Measurements from ENCODE around the gene PDZD4. TPM values are rescaled to one million over a fixed set of nuclear protein-coding genes. Genes with fewer than 3 reads are reported as not detected.

Gene PDZD4
- total and polyA plus RNA-seq, 2 of the 4 experiments (the other 2 are of a cell fraction): under 0.01 to 0.38 TPM

- Histone ChIP-seq H4K20me1 (ENCODE audit: insufficient read depth, low read length) (no peaks in the 10 kb centered on the region), H3K23ac (ENCODE audit: low read depth, low read length) (no peak overlapping the region), H3K9me3 (ENCODE audit: control insufficient read depth, insufficient read depth, low read length) (no peaks in the 10 kb centered on the region; the same call in 1 of the 2 replicates), H2AK5ac (ENCODE audit: low read depth, low read length) (no peak overlapping the region), H2BK15ac (ENCODE audit: low read depth, low read length) (no peak overlapping the region), H3K36me3 (ENCODE audit: control insufficient read depth, insufficient read depth, low read length) (peaks cover 14% of the 10 kb centered on the region; the same call in 1 of the 2 replicates), H4K8ac (ENCODE audit: low read depth in 2 of 2, low read length in 2 of 2) (no peak overlapping the region), H3K56ac (ENCODE audit: extremely low read depth, insufficient read depth, low read length) (no peak overlapping the region), H2AFZ (replicated peaks; ENCODE audit: low read length, poor library complexity) (no peak overlapping the region), H3K4me1 (ENCODE audit: control insufficient read depth, insufficient read depth, low read length) (no peaks in the 10 kb centered on the region), H3K9ac (ENCODE audit: low read depth, low read length) (no peak overlapping the region), H2BK20ac (ENCODE audit: low read depth, low read length) (no peak overlapping the region), H3K4me3 (ENCODE audit: insufficient read depth, low read depth, low read length) (no peak overlapping the region), H2AK9ac (replicated peaks; ENCODE audit: low read depth, low read length, poor library complexity) (no peak overlapping the region), H3K9me1 (ENCODE audit: insufficient read depth, low read length) (no peaks in the 10 kb centered on the region), H3K4ac (ENCODE audit: low read depth, low read length) (no peak overlapping the region), H2BK120ac (ENCODE audit: low read depth, low read length) (no peak overlapping the region), H4K91ac (ENCODE audit: insufficient read depth, low read depth, low read length) (no peak overlapping the region), H3K14ac (replicated peaks; ENCODE audit: low read depth, low read length) (no peak overlapping the region), H3K18ac (ENCODE audit: low read depth, low read length) (no peak overlapping the region), H2BK5ac (ENCODE audit: low read depth, low read length, poor library complexity, severe bottlenecking) (no peak overlapping the region), H3K4me2 (ENCODE audit: low read depth, low read length) (no peak overlapping the region), H4K5ac (ENCODE audit: low read depth, low read length) (no peak overlapping the region), H3K79me1 (ENCODE audit: low read depth in 1 of 2, low read length in 2 of 2) (peaks cover 0 to 3% of the 10 kb centered on the region in 2 experiments; a peak in 1 of 4 replicates), H3K27ac (ENCODE audit: insufficient read depth, low read length) (no peak overlapping the region), H3K27me3 (ENCODE audit: control insufficient read depth, insufficient read depth, low read length) (no peaks in the 10 kb centered on the region)
- ATAC-seq (ENCODE audit: low read depth) (no peak), DNase-seq (no peak)
- TF ChIP-seq CHD1 (IDR thresholded peaks at IDR 0.05; ENCODE audit: low read depth, low read length): no peak
- no peak for TF ChIP-seq CEBPB (IDR thresholded peaks at IDR 0.05; ENCODE audit: low read depth, low read length)
- TF ChIP-seq MAFK (IDR thresholded peaks at IDR 0.05; ENCODE audit: low read depth, low read length): no peak
- TF ChIP-seq BHLHE40 (IDR thresholded peaks at IDR 0.05; ENCODE audit: low read depth, low read length): no peak
- no peak for TF ChIP-seq USF2 (IDR thresholded peaks at IDR 0.05; ENCODE audit: low read depth, low read length)
- no peak for TF ChIP-seq RAD21 (IDR thresholded peaks at IDR 0.05; ENCODE audit: low read length)
- no peak for TF ChIP-seq RFX5 (IDR thresholded peaks at IDR 0.05; ENCODE audit: low read depth, low read length)
- TF ChIP-seq ELK1 (IDR thresholded peaks at IDR 0.05; ENCODE audit: borderline replicate concordance, low read depth, low read length): no peak
- no peak for TF ChIP-seq FOS (IDR thresholded peaks at IDR 0.05; ENCODE audit: low read depth, low read length)
- TF ChIP-seq MAZ (IDR thresholded peaks at IDR 0.05; ENCODE audit: borderline replicate concordance, low read depth, low read length): no peak
- TF ChIP-seq CTCF (conservative IDR thresholded peaks at IDR 0.05; ENCODE audit: low read depth, low read length): no peak
- in situ Hi-C loops (cut with MboI; ENCODE audit: low sequenced_read_pairs) (no loop called here), dilution Hi-C loops (cut with HindIII; ENCODE audit: low sequenced_read_pairs, unreplicated experiment) (no loop called here), intact Hi-C loops (cut with micrococcal nuclease) (no loop called here)
- 70% methylated on average over 3 of the region's 27 CpGs; no CpG with 5 or more reads in 1 of the 2 experiments for WGBS, 2 experiments (ENCODE audit: extremely low coverage in 2 of 2, insufficient read length in 1 of 2)
- CTCF ChIA-PET: no interaction called here
- no TSS peak for BruUV-seq (replicated peaks)
- POLR2A ChIA-PET (ENCODE audit: unreplicated experiment): no interaction called here
Observed at GRCh38 chrX:153784325-153784967, 45.9 kb downstream of the PDZD4 start.

All from IMR-90 (cell line).